HG03378 (cell line): Measurements from ENCODE around the gene VRK3.
A peak's percentile ranks its signal among the peaks of the same experiment; 100 is the strongest.

Experiments used
- ATAC-seq: cut with Tn5 transposase; IDR thresholded peaks from one replicate; pipeline ENCODE4 v1.9.1; 2021; ENCODE audit warnings: mild to moderate bottlenecking, moderate library complexity; ENCODE audit not compliant: unreplicated experiment

VRK3 gene

GRCh38 chr19:50036908-50037307 is 11.7 kb upstream of the VRK3 start:
- no peak for ATAC-seq

- no peak for ATAC-seq
These were observed 5.8 kb upstream of the VRK3 start for GRCh38 chr19:50030937-50031336.

GRCh38 chr19:50030225-50030624 is 5.1 kb upstream of the VRK3 start:
- ATAC-seq = no peak

GRCh38 chr19:50026550-50026906 is 1.4 kb upstream of the VRK3 start:
- ATAC-seq = no peak

GRCh38 chr19:50025794-50026549 is 800 bp upstream of the VRK3 start, which contains the start of gene ZNF473:
Gene ZNF473, plus strand, starts transcription at chr19:50026005. Its CDS starts 5,078 bp downstream, at chr19:50031083.
- peak; percentile 48 for ATAC-seq

GRCh38 chr19:50024719-50025021 is 502 bp downstream of the VRK3 start:
- ATAC-seq = no peak

GRCh38 chr19:50022823-50023222 is 2.3 kb downstream of the VRK3 start:
- no peak for ATAC-seq

- ATAC-seq = no peak
These were observed 4.7 kb downstream of the VRK3 start for GRCh38 chr19:50020481-50020880.

GRCh38 chr19:50016225-50016807 is 8.9 kb downstream of the VRK3 start:
- no peak for ATAC-seq

GRCh38 chr19:50008532-50008931 is 16.6 kb downstream of the VRK3 start:
- no peak for ATAC-seq

- ATAC-seq = no peak
These were observed 17.2 kb downstream of the VRK3 start for GRCh38 chr19:50007947-50008346.

- ATAC-seq = no peak
These were observed 18.0 kb downstream of the VRK3 start for GRCh38 chr19:50007170-50007569.

- no peak for ATAC-seq
These were observed 19.7 kb downstream of the VRK3 start for GRCh38 chr19:50005428-50005827.

- no peak for ATAC-seq
These were observed 21.3 kb downstream of the VRK3 start for GRCh38 chr19:50003810-50004419.

- ATAC-seq = no peak
These were observed 21.9 kb downstream of the VRK3 start for GRCh38 chr19:50003254-50003788.

GRCh38 chr19:50002386-50002960 is 22.7 kb downstream of the VRK3 start:
- ATAC-seq = no peak

- no peak for ATAC-seq
These were observed 23.4 kb downstream of the VRK3 start for GRCh38 chr19:50001775-50002174.

GRCh38 chr19:50000841-50001557 is 24.2 kb downstream of the VRK3 start:
- no peak for ATAC-seq

- no peak for ATAC-seq
These were observed 24.9 kb downstream of the VRK3 start for GRCh38 chr19:50000038-50000840.

GRCh38 chr19:49999371-50000010 is 25.7 kb downstream of the VRK3 start:
- no peak for ATAC-seq
